D721Med (cell line): ENCODE results near the gene CLTB.
"Not testable (repeated sequence)": the region's sequence is repeated elsewhere in the genome, so short reads cannot be mapped to it uniquely, and the experiment has no call there.

Source experiments
- DNase-seq: peaks from one replicate; pipeline ENCODE4 v3.0.0; 2011; ENCODE audit warnings: low spot score; ENCODE audit not compliant: insufficient read length
- FAIRE-seq: peaks from 2 replicates; lab custom pipeline; 2011; peaks lifted over from hg19 to GRCh38; lab: Jason Lieb, UNC
- TF ChIP-seq, protein P1 (sequence below): IDR thresholded peaks from 2 replicates; pipeline ENCODE4 v1.5.1; 2012; ENCODE audit warnings: mild to moderate bottlenecking, control low read depth; ENCODE audit not compliant: insufficient read depth; ENCODE audit errors: missing control alignments

The CLTB gene

DNA sequence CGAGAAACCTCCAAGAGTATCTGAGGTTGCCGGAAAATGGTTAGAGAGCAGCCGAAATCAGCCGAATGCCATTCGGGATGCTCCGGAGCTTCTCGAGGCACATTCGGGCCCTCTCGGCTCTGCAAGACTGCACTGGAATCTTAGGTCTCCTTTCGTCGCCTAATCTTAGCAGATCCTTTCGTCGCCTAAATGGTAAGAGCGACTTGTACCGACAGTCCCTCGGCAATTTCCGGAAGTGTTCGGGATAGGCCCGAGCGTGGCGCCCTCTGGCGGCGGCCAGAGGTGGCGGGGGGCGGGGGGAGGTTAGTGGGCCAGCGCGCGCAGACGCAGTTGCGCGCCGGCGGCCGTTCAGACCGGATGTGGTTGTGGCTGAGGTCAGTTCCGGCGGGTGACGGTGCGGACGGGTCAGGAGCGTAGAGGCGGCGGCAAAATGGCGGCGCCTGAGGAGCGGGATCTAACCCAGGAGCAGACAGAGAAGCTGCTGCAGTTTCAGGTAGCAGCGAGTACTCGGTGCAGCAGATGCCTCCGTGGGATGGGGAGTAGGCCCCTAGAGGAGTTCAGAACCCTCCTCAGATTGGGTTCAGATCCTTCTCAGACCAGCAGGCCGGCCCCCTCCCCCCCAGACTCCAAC is 31.8 kb upstream of the CLTB start, which contains the start of gene FAF2:
FAF2 (plus strand) TSS at position 408 of the 631 bp plus-strand sequence; CDS start at position 431, 23 bp downstream.
- DNase-seq = peak; percentile 96
- no peak for FAIRE-seq
- TF ChIP-seq, protein P1, sequence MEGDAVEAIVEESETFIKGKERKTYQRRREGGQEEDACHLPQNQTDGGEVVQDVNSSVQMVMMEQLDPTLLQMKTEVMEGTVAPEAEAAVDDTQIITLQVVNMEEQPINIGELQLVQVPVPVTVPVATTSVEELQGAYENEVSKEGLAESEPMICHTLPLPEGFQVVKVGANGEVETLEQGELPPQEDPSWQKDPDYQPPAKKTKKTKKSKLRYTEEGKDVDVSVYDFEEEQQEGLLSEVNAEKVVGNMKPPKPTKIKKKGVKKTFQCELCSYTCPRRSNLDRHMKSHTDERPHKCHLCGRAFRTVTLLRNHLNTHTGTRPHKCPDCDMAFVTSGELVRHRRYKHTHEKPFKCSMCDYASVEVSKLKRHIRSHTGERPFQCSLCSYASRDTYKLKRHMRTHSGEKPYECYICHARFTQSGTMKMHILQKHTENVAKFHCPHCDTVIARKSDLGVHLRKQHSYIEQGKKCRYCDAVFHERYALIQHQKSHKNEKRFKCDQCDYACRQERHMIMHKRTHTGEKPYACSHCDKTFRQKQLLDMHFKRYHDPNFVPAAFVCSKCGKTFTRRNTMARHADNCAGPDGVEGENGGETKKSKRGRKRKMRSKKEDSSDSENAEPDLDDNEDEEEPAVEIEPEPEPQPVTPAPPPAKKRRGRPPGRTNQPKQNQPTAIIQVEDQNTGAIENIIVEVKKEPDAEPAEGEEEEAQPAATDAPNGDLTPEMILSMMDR = peak; percentile 79

DNA sequence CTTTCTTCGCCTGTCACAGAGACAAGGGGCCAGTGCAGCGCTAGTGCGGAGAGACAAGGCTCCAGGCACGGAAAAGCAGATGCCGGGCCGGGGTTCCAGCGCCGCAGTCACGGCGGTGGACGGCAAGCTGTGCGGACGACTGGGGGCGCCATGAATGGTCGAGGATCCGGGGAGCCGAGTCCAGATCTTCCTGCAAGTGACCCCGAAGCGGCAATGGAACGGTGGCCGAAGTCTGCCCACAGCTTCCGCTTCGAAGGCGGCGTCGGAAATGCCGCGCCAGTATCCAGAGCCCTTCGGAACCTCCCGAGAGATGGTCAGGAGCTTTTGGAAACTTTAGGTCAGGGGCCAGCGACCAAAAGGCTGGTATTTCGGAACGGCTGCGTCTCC is 31.2 kb upstream of the CLTB start:
- FAIRE-seq (no peak), DNase-seq (no peak)
- TF ChIP-seq, protein P1 = no peak

DNA sequence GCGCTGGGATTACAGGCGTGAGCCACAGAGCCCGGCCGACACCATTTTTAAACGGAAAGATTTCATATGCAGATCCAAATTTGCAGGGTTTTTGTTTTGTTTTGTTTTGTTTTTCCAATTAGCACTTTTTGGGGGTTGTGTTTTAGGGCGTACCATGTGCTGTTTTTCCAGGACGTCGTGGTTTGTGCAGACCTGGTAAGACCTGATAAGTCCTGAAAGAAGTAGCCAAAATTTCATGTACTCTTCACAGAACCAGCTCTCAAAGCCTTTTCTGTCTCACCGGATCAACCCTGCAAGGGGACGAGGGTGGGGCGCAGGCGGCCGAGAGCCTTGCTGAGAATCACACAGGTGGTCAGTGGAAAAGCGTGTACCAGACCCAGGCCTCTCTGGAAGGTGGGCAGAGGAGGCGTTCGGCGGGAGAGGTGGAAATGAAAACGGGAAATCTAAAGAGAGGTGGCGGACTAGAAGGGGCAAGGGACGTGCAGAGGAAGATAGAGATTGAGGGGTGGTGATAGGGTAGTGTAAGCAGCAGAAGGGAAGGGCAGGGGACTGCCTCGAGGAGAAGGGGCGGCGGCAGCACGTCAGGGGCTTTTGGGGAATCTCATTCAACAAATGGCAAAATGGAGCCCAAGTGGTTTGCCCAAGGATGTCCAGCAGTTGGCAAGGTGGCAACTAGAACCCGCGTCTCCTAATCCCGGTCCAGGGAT is 30.7 kb upstream of the CLTB start:
- FAIRE-seq = no peak
- TF ChIP-seq, protein P1 = no peak
- DNase-seq = no peak

DNA sequence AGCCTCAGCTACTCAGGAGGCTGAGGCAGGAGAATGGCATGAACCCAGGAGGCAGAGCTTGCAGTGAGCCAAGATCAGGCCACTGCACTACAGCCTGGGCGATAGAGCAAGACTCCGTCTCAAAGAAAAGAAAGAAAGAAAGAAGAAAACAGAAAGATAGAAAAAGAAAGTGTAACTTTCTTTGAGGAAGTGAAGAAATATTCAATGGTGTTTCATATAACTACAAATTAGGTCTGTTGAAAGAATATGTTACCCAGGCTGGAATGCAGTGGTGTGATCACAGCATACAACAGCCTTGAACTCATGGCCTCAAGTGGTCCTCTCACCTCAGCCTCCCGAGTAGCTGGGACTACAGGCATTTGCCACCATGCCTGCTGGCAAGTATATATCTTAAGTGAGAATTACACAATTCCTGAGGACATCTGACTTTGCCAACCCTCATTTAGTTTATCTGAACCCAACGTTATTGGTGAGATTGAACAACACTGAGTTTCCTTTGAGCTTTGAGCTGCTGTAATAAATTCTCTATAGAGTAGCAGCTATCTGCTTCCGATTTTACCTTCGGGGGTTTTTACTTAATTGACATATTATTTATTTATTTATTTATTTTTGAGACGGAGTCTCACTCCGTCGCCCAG is 29.8 kb upstream of the CLTB start:
- DNase-seq = no peak
- TF ChIP-seq, protein P1 = no peak
- FAIRE-seq = no peak

- TF ChIP-seq, protein P1 = no peak
- no peak for FAIRE-seq
- no peak for DNase-seq
These were observed 28.4 kb upstream of the CLTB start for GRCh38 chr5:176444742-176445141.

GRCh38 chr5:176442911-176443310 is 26.6 kb upstream of the CLTB start:
- not testable (repeated sequence) for DNase-seq, FAIRE-seq

DNA sequence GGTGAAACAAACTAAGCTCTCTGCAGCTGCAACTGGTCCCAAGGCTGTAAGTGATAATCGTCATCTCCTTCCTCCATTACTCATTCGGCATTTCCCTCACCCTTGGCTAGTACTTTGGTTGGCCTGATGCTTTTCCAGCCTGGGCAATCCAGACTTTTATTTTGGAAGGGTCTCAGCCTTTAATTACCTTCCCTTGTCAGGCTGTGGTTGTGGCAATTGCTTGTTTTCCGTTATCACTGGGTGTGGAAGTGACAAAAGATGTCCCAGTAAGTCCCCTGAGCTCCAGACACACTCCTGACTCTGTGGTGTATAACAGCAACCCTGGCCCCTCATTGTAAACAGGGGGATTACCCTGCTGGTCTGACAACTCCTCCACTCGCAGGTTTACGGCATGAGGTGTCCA is 25.6 kb upstream of the CLTB start:
- FAIRE-seq = no peak
- TF ChIP-seq, protein P1 = no peak
- no peak for DNase-seq
